ENCODE results near the gene ARRB1.
"Not testable (repeated sequence)": the region's sequence is repeated elsewhere in the genome, so short reads cannot be mapped to it uniquely, and the experiment has no call there.

ARRB1 gene

DNA sequence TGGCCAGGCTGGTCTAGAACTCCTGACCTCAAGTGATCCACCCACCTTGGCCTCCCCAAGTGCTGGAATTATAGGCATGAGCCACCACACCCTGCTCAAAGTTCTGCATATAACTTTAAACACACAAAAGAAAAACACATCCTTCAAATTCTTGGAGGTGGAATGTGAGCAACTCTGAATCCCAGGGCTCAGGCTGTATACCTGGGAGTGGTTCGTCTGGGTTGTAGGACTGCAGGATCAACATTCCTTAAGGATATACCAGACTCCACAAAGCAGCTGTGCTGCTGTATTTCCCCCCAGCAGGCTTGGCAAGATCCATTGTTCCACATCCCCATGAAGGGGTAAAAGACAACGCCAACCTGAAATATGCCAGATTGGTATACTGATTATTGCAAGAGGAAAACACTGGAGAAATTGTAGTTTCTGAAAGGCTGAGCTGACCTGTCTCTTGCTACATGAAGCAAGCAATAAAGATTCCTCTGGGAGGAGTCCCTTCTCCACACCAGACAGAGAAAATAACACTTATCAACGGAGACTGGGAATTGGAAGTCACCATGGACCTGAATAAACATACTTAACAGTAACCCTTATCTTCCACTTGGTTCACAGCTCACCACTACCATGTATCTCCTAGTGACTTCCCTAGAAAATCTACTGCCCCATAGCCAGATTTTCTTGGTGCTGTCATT lies 35.6 kb upstream of the ARRB1 start:
- Histone ChIP-seq H3K27ac (ENCODE audit: low read length) (no peak overlapping the region), H3K36me3 (ENCODE audit: control insufficient read depth, insufficient read depth, low read length) (no peaks in the 10 kb centered on the region), H3K4me3 (ENCODE audit: low read length) (no peak overlapping the region), H3K4me1 (ENCODE audit: control insufficient read depth, insufficient read depth, low read length) (peaks cover 3% of the 10 kb centered on the region), H3K9me3 (ENCODE audit: control insufficient read depth, insufficient read depth, low read length) (no peaks in the 10 kb centered on the region), H3K27me3 (ENCODE audit: control insufficient read depth, insufficient read depth, low read length) (no peaks in the 10 kb centered on the region)
- no CpG with 5 or more reads among the region's 3 CpGs for WGBS (ENCODE audit: insufficient coverage, insufficient read length)
- no peak for DNase-seq (ENCODE audit: low read depth, low spot score)

GRCh38 chr11:75384438-75385080 lies 33.1 kb upstream of the ARRB1 start:
- H3K4me3 ChIP-seq (ENCODE audit: low read length), result no peak overlapping the region
- H3K27me3 ChIP-seq (ENCODE audit: control insufficient read depth, insufficient read depth, low read length), result no peaks in the 10 kb centered on the region
- no peaks in the 10 kb centered on the region for H3K9me3 ChIP-seq (ENCODE audit: control insufficient read depth, insufficient read depth, low read length)
- no peak overlapping the region for H3K27ac ChIP-seq (ENCODE audit: low read length)
- no CpG with 5 or more reads among the region's 24 CpGs for WGBS (ENCODE audit: insufficient coverage, insufficient read length)
- no peaks in the 10 kb centered on the region for H3K36me3 ChIP-seq (ENCODE audit: control insufficient read depth, insufficient read depth, low read length)
- H3K4me1 ChIP-seq (ENCODE audit: control insufficient read depth, insufficient read depth, low read length), result peaks cover 2% of the 10 kb centered on the region; the same call in 1 of the 2 replicates
- peak; percentile 80 for DNase-seq (ENCODE audit: low read depth, low spot score)

DNA sequence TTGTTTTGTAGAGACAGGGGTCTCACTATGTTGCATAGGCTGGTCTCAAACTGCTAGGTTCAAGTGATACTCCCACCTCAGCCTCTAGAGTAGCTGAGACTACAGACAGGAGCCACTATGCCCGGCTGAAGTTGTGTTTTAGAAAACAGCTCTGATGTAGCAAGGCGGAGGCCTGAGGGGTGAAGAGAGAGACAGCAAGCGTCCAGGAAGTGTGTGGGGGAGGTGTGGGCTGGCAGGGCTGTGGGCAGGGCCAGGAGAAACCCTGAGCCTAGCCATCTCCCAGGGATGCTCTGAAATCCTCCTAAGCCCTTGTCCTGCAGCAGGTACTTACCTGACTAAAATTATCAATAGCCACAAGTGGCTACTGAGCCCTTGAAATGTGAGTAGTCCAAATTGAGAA lies 31.8 kb upstream of the ARRB1 start:
- Histone ChIP-seq H3K9me3 (ENCODE audit: control insufficient read depth, insufficient read depth, low read length) (no peaks in the 10 kb centered on the region), H3K36me3 (ENCODE audit: control insufficient read depth, insufficient read depth, low read length) (no peaks in the 10 kb centered on the region), H3K27me3 (ENCODE audit: control insufficient read depth, insufficient read depth, low read length) (no peaks in the 10 kb centered on the region), H3K4me3 (ENCODE audit: low read length) (no peak overlapping the region), H3K27ac (ENCODE audit: low read length) (no peak overlapping the region), H3K4me1 (ENCODE audit: control insufficient read depth, insufficient read depth, low read length) (no peaks in the 10 kb centered on the region; the same call in 1 of the 2 replicates)
- peak; percentile 52 for DNase-seq (ENCODE audit: low read depth, low spot score)
- WGBS (ENCODE audit: insufficient coverage, insufficient read length), result no CpG with 5 or more reads among the region's 3 CpGs

GRCh38 chr11:75380716-75381420 lies 29.4 kb upstream of the ARRB1 start:
- no CpG with 5 or more reads among the region's 7 CpGs for WGBS (ENCODE audit: insufficient coverage, insufficient read length)
- no peaks in the 10 kb centered on the region for H3K9me3 ChIP-seq (ENCODE audit: control insufficient read depth, insufficient read depth, low read length)
- no peak for DNase-seq (ENCODE audit: low read depth, low spot score)
- no peaks in the 10 kb centered on the region for H3K36me3 ChIP-seq (ENCODE audit: control insufficient read depth, insufficient read depth, low read length)
- no peak overlapping the region for H3K4me3 ChIP-seq (ENCODE audit: low read length)
- no peak overlapping the region for H3K27ac ChIP-seq (ENCODE audit: low read length)
- no peaks in the 10 kb centered on the region; the same call in 1 of the 2 replicates for H3K4me1 ChIP-seq (ENCODE audit: control insufficient read depth, insufficient read depth, low read length)
- H3K27me3 ChIP-seq (ENCODE audit: control insufficient read depth, insufficient read depth, low read length), result no peaks in the 10 kb centered on the region

DNA sequence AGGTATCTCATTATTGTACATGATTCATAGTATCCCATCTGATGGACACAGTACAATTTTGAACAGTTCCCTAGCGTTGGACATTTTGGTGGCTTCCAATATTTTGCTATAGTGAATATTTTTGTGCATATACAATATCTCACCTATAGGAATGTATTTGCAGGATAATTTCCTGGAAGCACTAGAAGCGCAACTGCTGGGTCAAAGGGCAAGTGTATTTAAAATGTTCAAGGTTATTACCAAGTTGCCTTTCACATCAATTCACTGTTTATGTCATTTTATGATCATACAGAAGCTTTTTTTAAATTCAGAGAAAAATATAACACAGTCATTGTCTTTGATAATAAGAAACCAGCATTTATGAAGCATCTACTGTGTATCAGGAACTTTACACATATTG lies 28.8 kb upstream of the ARRB1 start:
- H3K9me3 ChIP-seq (ENCODE audit: control insufficient read depth, insufficient read depth, low read length), result no peaks in the 10 kb centered on the region
- DNase-seq (ENCODE audit: low read depth, low spot score), result no peak
- no CpG with 5 or more reads among the region's 2 CpGs for WGBS (ENCODE audit: insufficient coverage, insufficient read length)
- H3K27me3 ChIP-seq (ENCODE audit: control insufficient read depth, insufficient read depth, low read length), result no peaks in the 10 kb centered on the region
- H3K4me1 ChIP-seq (ENCODE audit: control insufficient read depth, insufficient read depth, low read length), result no peaks in the 10 kb centered on the region; the same call in 1 of the 2 replicates
- no peaks in the 10 kb centered on the region for H3K36me3 ChIP-seq (ENCODE audit: control insufficient read depth, insufficient read depth, low read length)
- H3K27ac ChIP-seq (ENCODE audit: low read length), result no peak overlapping the region
- H3K4me3 ChIP-seq (ENCODE audit: low read length), result no peak overlapping the region

DNA sequence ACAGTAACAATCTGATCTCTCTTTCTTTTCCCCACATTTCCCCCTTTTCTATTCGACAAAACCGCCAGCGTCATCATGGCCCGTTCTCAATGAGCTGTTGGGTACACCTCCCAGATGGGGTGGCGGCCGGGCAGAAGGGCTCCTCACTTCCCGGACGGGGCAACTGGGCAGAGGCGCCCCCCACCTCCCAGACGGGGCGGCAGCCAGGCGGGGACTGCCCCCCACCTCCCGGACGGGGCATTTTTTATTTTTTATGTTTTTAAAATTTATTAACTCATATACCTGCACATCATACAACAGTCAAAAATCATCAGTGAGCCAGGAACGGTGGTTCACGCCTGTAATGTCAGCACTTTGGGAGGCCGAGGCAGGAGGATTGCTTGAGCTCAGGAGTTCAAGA lies 27.3 kb upstream of the ARRB1 start:
- H3K9me3 ChIP-seq (ENCODE audit: control insufficient read depth, insufficient read depth, low read length); DNase-seq (ENCODE audit: low read depth, low spot score); H3K4me3 ChIP-seq (ENCODE audit: low read length); H3K4me1 ChIP-seq (ENCODE audit: control insufficient read depth, insufficient read depth, low read length); H3K27ac ChIP-seq (ENCODE audit: low read length); H3K27me3 ChIP-seq (ENCODE audit: control insufficient read depth, insufficient read depth, low read length); H3K36me3 ChIP-seq (ENCODE audit: control insufficient read depth, insufficient read depth, low read length): not testable (repeated sequence)
- WGBS (ENCODE audit: insufficient coverage, insufficient read length), result no CpG with 5 or more reads among the region's 17 CpGs

GRCh38 chr11:75376175-75376574 lies 24.7 kb upstream of the ARRB1 start:
- Histone ChIP-seq H3K4me1 (ENCODE audit: control insufficient read depth, insufficient read depth, low read length) (no peaks in the 10 kb centered on the region; the same call in 1 of the 2 replicates), H3K36me3 (ENCODE audit: control insufficient read depth, insufficient read depth, low read length) (no peaks in the 10 kb centered on the region), H3K9me3 (ENCODE audit: control insufficient read depth, insufficient read depth, low read length) (no peaks in the 10 kb centered on the region), H3K27ac (ENCODE audit: low read length) (no peak overlapping the region), H3K27me3 (ENCODE audit: control insufficient read depth, insufficient read depth, low read length) (no peaks in the 10 kb centered on the region), H3K4me3 (ENCODE audit: low read length) (no peak overlapping the region)
- DNase-seq (ENCODE audit: low read depth, low spot score), result no peak
- no CpG with 5 or more reads among the region's 9 CpGs for WGBS (ENCODE audit: insufficient coverage, insufficient read length)

DNA sequence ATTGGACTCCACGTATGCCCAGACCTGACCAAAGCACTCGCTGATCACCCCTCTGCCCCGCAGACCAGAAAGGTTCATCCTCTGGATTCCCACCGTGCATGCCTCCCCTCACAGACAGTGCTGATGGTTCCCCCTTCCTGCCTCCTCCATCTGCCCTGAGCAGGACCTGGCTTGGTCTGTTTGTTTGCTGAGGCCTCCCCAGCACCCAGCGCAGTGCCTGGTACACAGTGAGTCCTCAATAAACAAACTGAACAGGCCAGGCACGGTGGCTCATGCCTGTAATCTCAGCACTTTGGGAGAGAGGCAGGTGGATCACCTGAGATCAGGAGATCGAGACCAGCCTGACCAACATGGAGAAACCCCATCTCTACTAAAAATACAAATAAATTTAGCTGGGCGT lies 24.2 kb upstream of the ARRB1 start:
- no peak for DNase-seq (ENCODE audit: low read depth, low spot score)
- Histone ChIP-seq H3K27ac (ENCODE audit: low read length) (no peak overlapping the region), H3K27me3 (ENCODE audit: control insufficient read depth, insufficient read depth, low read length) (no peaks in the 10 kb centered on the region), H3K36me3 (ENCODE audit: control insufficient read depth, insufficient read depth, low read length) (no peaks in the 10 kb centered on the region), H3K4me1 (ENCODE audit: control insufficient read depth, insufficient read depth, low read length) (no peaks in the 10 kb centered on the region; the same call in 1 of the 2 replicates), H3K4me3 (ENCODE audit: low read length) (no peak overlapping the region), H3K9me3 (ENCODE audit: control insufficient read depth, insufficient read depth, low read length) (no peaks in the 10 kb centered on the region)
- no CpG with 5 or more reads among the region's 8 CpGs for WGBS (ENCODE audit: insufficient coverage, insufficient read length)

GRCh38 chr11:75374646-75375045 lies 23.2 kb upstream of the ARRB1 start:
- Histone ChIP-seq H3K4me3 (ENCODE audit: low read length) (no peak overlapping the region), H3K27ac (ENCODE audit: low read length) (no peak overlapping the region), H3K4me1 (ENCODE audit: control insufficient read depth, insufficient read depth, low read length) (no peaks in the 10 kb centered on the region; the same call in 1 of the 2 replicates), H3K9me3 (ENCODE audit: control insufficient read depth, insufficient read depth, low read length) (no peaks in the 10 kb centered on the region), H3K27me3 (ENCODE audit: control insufficient read depth, insufficient read depth, low read length) (no peaks in the 10 kb centered on the region), H3K36me3 (ENCODE audit: control insufficient read depth, insufficient read depth, low read length) (no peaks in the 10 kb centered on the region)
- no peak for DNase-seq (ENCODE audit: low read depth, low spot score)
- WGBS (ENCODE audit: insufficient coverage, insufficient read length), result 100% methylated on average over 2 of the region's 4 CpGs

- no CpG with 5 or more reads among the region's 8 CpGs for WGBS (ENCODE audit: insufficient coverage, insufficient read length)
- no peak for DNase-seq (ENCODE audit: low read depth, low spot score)
- Histone ChIP-seq H3K4me3 (ENCODE audit: low read length) (no peak overlapping the region), H3K27me3 (ENCODE audit: control insufficient read depth, insufficient read depth, low read length) (no peaks in the 10 kb centered on the region), H3K9me3 (ENCODE audit: control insufficient read depth, insufficient read depth, low read length) (no peaks in the 10 kb centered on the region), H3K27ac (ENCODE audit: low read length) (no peak overlapping the region), H3K36me3 (ENCODE audit: control insufficient read depth, insufficient read depth, low read length) (no peaks in the 10 kb centered on the region), H3K4me1 (ENCODE audit: control insufficient read depth, insufficient read depth, low read length) (no peaks in the 10 kb centered on the region; the same call in 1 of the 2 replicates)
Measured at GRCh38 chr11:75373201-75373600, 21.7 kb upstream of the ARRB1 start.

Data from iPS DF 6.9 (cell line).